KMS-11 (cell line): ENCODE measurements around the gene CYTH4.
"Not testable (repeated sequence)": the region's sequence is repeated elsewhere in the genome, so short reads cannot be mapped to it uniquely, and the experiment has no call there.

Source experiments
- H2AFZ ChIP-seq: fragments of 200-600 bp; sonication (generic); 2 replicates; pipeline ENCODE4 v1.6.1; 2016; ENCODE audit warnings: antibody characterized with exemption, mixed run types, low read depth
- H3K27ac ChIP-seq: fragments of 200-600 bp; sonication (generic); 2 replicates; pipeline ENCODE4 v1.6.1; 2016; ENCODE audit warnings: mild to moderate bottlenecking, mixed run types
- H3K27me3 ChIP-seq: fragments of 200-600 bp; sonication (generic); 2 replicates; pipeline ENCODE4 v1.6.1; 2017; ENCODE audit warnings: mild to moderate bottlenecking, low read depth, mixed run types, moderate library complexity; ENCODE audit not compliant: insufficient read depth
- H3K36me3 ChIP-seq: fragments of 200-600 bp; sonication (generic); 2 replicates; pipeline ENCODE4 v1.6.1; 2017; ENCODE audit warnings: mild to moderate bottlenecking, mixed run types; ENCODE audit not compliant: insufficient read depth
- H3K4me1 ChIP-seq: fragments of 200-600 bp; sonication (generic); 2 replicates; pipeline ENCODE4 v1.6.1; 2016; ENCODE audit warnings: mild to moderate bottlenecking, low read depth, mixed run types; ENCODE audit not compliant: poor library complexity, severe bottlenecking
- H3K4me2 ChIP-seq: fragments of 200-600 bp; sonication (generic); 2 replicates; pipeline ENCODE4 v1.7.0; 2016; ENCODE audit warnings: mild to moderate bottlenecking, mixed run types
- H3K4me3 ChIP-seq: fragments of 200-600 bp; sonication (generic); IDR thresholded peaks from 2 replicates; pipeline ENCODE4 v1.6.1; 2017; ENCODE audit warnings: low read depth, low read length, mixed read lengths; ENCODE audit not compliant: insufficient read depth
- H3K79me2 ChIP-seq: fragments of 200-600 bp; sonication (generic); 2 replicates; pipeline ENCODE4 v1.6.1; 2016; ENCODE audit warnings: low read depth, mixed run types; ENCODE audit not compliant: insufficient read depth
- H3K9ac ChIP-seq: fragments of 200-600 bp; sonication (generic); 2 replicates; pipeline ENCODE4 v1.6.1; 2016; ENCODE audit warnings: mild to moderate bottlenecking, mixed run types
- H4K20me1 ChIP-seq: fragments of 200-600 bp; sonication (generic); 2 replicates; pipeline ENCODE4 v1.6.1; 2016; ENCODE audit warnings: mild to moderate bottlenecking, mixed run types; ENCODE audit not compliant: insufficient read depth
- CTCF ChIP-seq: fragments of 200-600 bp; sonication (generic); conservative IDR thresholded peaks from 2 replicates; pipeline ENCODE4 v1.6.1; 2017; ENCODE audit warnings: low read depth, mild to moderate bottlenecking, antibody characterized with exemption, low read length, moderate library complexity, mixed read lengths

The CYTH4 gene

GRCh38 chr22:37249986-37250385 is 32.3 kb upstream of the CYTH4 start:
- Histone ChIP-seq H4K20me1 (no peaks in the 10 kb centered on the region), H3K4me1 (peaks cover 16% of the 10 kb centered on the region), H3K36me3 (no peaks in the 10 kb centered on the region), H3K27me3 (no peaks in the 10 kb centered on the region), H2AFZ (no peak overlapping the region), H3K4me2 (no peak overlapping the region), H3K9ac (no peak overlapping the region), H3K4me3 (no peak overlapping the region), H3K79me2 (no peaks in the 10 kb centered on the region), H3K27ac (no peak overlapping the region)
- TF ChIP-seq CTCF, result no peak

GRCh38 chr22:37251836-37252235 is 30.5 kb upstream of the CYTH4 start:
- H4K20me1 ChIP-seq, H2AFZ ChIP-seq, H3K79me2 ChIP-seq, H3K27ac ChIP-seq, H3K9ac ChIP-seq, H3K4me2 ChIP-seq, H3K27me3 ChIP-seq, H3K36me3 ChIP-seq, H3K4me3 ChIP-seq: not testable (repeated sequence)
- peaks cover 15% of the 10 kb centered on the region for H3K4me1 ChIP-seq

GRCh38 chr22:37253126-37253660 is 29.1 kb upstream of the CYTH4 start:
- H3K4me1 ChIP-seq, result peaks cover 15% of the 10 kb centered on the region
- H3K4me2 ChIP-seq, result no peak overlapping the region
- no peak for TF ChIP-seq CTCF
- no peaks in the 10 kb centered on the region for H4K20me1 ChIP-seq
- no peak overlapping the region for H2AFZ ChIP-seq
- no peak overlapping the region for H3K27ac ChIP-seq
- no peaks in the 10 kb centered on the region for H3K36me3 ChIP-seq
- no peaks in the 10 kb centered on the region for H3K27me3 ChIP-seq
- H3K9ac ChIP-seq, result no peak overlapping the region
- H3K4me3 ChIP-seq, result no peak overlapping the region
- no peaks in the 10 kb centered on the region for H3K79me2 ChIP-seq

GRCh38 chr22:37254209-37254866 is 28.0 kb upstream of the CYTH4 start:
- Histone ChIP-seq H3K27me3 (no peaks in the 10 kb centered on the region), H3K9ac (no peak overlapping the region), H3K79me2 (no peaks in the 10 kb centered on the region), H3K4me3 (no peak overlapping the region), H3K27ac (no peak overlapping the region), H4K20me1 (no peaks in the 10 kb centered on the region), H3K4me2 (no peak overlapping the region), H3K36me3 (no peaks in the 10 kb centered on the region), H3K4me1 (peaks cover 15% of the 10 kb centered on the region), H2AFZ (no peak overlapping the region)
- no peak for TF ChIP-seq CTCF

- Histone ChIP-seq H3K79me2 (no peaks in the 10 kb centered on the region), H3K27me3 (no peaks in the 10 kb centered on the region), H3K36me3 (no peaks in the 10 kb centered on the region), H3K4me3 (no peak overlapping the region), H3K4me1 (peaks cover 15% of the 10 kb centered on the region), H3K27ac (no peak overlapping the region), H3K9ac (no peak overlapping the region), H4K20me1 (no peaks in the 10 kb centered on the region), H3K4me2 (no peak overlapping the region), H2AFZ (no peak overlapping the region)
- TF ChIP-seq CTCF, result no peak
Measured at GRCh38 chr22:37254867-37255233, 27.5 kb upstream of the CYTH4 start.
